Measurements from ENCODE around the gene NFILZ.

The NFILZ gene

DNA sequence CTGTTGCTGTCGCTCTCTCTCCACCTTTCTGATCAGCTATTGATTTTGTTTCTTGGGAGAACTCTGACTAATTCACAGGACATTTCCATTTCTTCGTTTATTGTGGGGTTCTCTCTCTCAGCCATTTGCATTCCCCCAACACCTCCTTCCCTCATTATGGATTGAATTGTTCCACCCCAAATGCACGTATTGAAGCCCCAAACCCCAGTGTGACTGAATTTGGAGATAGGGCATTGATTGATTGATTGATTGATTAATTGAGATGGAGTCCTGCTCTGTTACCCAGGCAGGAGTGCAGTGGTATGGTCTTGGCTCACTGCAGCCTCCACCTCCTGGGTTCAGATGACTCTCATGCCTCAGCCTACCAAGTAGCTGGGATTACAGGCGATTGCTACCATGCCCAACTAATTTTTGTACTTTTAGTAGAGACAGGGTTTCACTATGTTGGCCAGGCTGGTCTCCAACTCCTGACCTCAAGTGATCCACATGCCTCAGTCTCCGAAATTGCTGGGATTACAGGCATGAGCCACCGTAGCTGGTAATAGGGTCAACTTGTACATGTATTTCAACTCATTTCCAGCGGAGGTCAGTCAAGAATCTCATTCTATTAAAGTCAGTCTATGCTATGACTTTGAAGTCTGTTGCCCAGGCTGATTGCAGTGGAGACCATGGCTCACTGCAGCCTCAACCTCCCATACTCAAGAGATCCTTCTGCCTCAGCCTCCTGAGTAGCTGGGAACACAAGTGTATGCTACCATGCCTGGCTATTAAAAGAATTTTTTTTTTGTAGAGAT lies 13.6 kb downstream of the NFILZ start:
- CTCF ChIA-PET, result interaction anchor here (0.6 to 3.3 kb wide), 6 partner anchors 10 to 377 kb away, joined by 3 to 32 read pairs (median 4); no protein-coding TSS in a partner anchor
- Histone ChIP-seq H3K9me3 (ENCODE audit: control insufficient read depth, insufficient read depth, low read depth, low read length) (no peaks in the 10 kb centered on the region), H3K36me3 (ENCODE audit: control insufficient read depth in 2 of 2, insufficient read depth in 1 of 2, low read length in 2 of 2) (no peaks in the 10 kb centered on the region), H3K27ac (ENCODE audit: extremely low read depth, low read depth, low read length) (no peak overlapping the region), H3K4me1 (ENCODE audit: control insufficient read depth, insufficient read depth, low read length) (no peaks in the 10 kb centered on the region), H3K4me3 (ENCODE audit: low read depth, low read length) (no peak overlapping the region)
- TF ChIP-seq, protein P1, sequence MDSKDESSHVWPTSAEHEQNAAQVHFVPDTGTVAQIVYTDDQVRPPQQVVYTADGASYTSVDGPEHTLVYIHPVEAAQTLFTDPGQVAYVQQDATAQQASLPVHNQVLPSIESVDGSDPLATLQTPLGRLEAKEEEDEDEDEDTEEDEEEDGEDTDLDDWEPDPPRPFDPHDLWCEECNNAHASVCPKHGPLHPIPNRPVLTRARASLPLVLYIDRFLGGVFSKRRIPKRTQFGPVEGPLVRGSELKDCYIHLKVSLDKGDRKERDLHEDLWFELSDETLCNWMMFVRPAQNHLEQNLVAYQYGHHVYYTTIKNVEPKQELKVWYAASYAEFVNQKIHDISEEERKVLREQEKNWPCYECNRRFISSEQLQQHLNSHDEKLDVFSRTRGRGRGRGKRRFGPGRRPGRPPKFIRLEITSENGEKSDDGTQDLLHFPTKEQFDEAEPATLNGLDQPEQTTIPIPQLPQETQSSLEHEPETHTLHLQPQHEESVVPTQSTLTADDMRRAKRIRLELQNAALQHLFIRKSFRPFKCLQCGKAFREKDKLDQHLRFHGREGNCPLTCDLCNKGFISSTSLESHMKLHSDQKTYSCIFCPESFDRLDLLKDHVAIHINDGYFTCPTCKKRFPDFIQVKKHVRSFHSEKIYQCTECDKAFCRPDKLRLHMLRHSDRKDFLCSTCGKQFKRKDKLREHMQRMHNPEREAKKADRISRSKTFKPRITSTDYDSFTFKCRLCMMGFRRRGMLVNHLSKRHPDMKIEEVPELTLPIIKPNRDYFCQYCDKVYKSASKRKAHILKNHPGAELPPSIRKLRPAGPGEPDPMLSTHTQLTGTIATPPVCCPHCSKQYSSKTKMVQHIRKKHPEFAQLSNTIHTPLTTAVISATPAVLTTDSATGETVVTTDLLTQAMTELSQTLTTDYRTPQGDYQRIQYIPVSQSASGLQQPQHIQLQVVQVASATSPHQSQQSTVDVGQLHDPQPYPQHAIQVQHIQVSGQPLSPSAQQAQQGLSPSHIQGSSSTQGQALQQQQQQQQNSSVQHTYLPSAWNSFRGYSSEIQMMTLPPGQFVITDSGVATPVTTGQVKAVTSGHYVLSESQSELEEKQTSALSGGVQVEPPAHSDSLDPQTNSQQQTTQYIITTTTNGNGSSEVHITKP (tag by site-specific recombination; IDR thresholded peaks at IDR 0.05), result peak; percentile 67
- no peak for TF ChIP-seq ZNF558 (tag by site-specific recombination; IDR thresholded peaks at IDR 0.05)
- POLR2A ChIA-PET, result no interaction called here

DNA sequence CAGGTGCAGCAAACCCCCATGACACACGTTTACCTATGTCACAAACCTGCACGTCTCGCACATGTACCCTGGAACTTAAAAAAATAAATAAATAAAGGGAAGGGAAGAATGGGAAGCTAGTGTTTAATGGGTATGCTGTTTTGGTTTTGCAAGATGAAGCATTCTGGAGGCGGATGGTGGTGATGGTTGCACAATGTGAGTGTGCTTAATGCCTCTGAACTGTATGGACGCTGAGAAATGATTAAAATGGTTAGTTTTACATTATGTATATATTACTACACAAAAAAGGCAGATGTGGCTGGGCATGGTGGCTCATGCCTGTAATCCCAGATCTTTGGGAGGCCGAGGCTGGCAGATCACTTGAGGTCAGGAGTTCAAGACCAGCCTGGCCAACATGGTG lies 17.8 kb downstream of the NFILZ start:
- Histone ChIP-seq H3K36me3 (ENCODE audit: control insufficient read depth in 2 of 2, insufficient read depth in 1 of 2, low read length in 2 of 2) (no peaks in the 10 kb centered on the region), H3K4me3 (ENCODE audit: low read depth, low read length) (no peak overlapping the region), H3K27ac (ENCODE audit: extremely low read depth, low read depth, low read length) (no peak overlapping the region), H3K9me3 (ENCODE audit: control insufficient read depth, insufficient read depth, low read depth, low read length) (no peaks in the 10 kb centered on the region), H3K4me1 (ENCODE audit: control insufficient read depth, insufficient read depth, low read length) (no peaks in the 10 kb centered on the region)
- TF ChIP-seq ZNF558 (tag by site-specific recombination; IDR thresholded peaks at IDR 0.05) (no peak), ZNF596 (tag by site-specific recombination; IDR thresholded peaks at IDR 0.05) (no peak), ZFP69B (tag by site-specific recombination; IDR thresholded peaks at IDR 0.05) (no peak), ZNF146 (tag by site-specific recombination; IDR thresholded peaks at IDR 0.05) (no peak), KLF8 (tag by site-specific recombination; IDR thresholded peaks at IDR 0.05) (no peak), KLF1 (tag by site-specific recombination; IDR thresholded peaks at IDR 0.05) (no peak), ZFHX2 (tag by site-specific recombination; conservative IDR thresholded peaks at IDR 0.05) (no peak), ZNF548 (tag by site-specific recombination; IDR thresholded peaks at IDR 0.05) (no peak)
- TF ChIP-seq, protein P2, sequence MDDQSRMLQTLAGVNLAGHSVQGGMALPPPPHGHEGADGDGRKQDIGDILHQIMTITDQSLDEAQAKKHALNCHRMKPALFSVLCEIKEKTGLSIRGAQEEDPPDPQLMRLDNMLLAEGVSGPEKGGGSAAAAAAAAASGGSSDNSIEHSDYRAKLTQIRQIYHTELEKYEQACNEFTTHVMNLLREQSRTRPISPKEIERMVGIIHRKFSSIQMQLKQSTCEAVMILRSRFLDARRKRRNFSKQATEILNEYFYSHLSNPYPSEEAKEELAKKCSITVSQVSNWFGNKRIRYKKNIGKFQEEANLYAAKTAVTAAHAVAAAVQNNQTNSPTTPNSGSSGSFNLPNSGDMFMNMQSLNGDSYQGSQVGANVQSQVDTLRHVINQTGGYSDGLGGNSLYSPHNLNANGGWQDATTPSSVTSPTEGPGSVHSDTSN (CRISPR knock-in tag; IDR thresholded peaks at IDR 0.05), result no peak
- POLR2A ChIA-PET, result no interaction called here
- CTCF ChIA-PET, result interaction anchor here (0.7 kb wide), 1 partner anchor 50 kb away, joined by 3 read pairs; no protein-coding TSS in a partner anchor

DNA sequence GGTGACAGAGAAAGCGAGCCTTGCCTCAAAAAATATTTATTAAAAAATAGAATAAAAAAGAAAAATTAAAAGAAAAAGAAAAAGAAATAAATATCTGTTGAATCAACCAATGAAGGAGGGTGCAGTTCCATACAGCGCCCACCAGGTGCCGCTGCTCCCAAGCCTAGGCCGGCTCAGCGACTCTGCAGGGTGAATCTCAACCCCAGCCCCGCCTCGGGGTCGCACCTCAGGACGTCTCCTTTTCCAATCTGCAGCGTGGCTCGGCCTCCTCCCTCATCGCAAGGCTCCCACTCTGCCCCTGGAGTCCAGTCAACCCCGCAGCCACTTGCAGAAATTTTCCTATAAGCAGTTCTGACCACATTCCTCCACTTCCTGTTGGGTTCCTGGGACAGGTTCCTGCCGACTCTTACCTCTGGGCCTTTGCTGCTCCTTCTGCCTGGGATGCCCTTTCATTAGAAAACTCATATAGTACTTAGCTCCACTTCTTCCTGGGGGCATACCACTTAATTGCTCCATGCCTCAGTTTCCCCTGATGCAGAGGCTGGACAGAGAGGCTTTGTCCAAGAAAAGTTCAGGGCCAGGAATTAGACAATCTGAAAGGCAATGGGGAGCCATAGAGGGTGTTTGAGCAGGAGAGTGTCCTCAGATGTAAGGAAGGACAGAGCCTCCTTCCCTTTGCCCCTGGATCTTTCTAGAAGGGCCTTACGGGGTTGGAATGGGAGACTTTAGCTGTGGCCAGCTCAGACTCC lies 24.3 kb downstream of the NFILZ start:
- Histone ChIP-seq H3K9me3 (ENCODE audit: control insufficient read depth, insufficient read depth, low read depth, low read length) (no peaks in the 10 kb centered on the region), H3K4me3 (ENCODE audit: low read depth, low read length) (peak overlapping the region; percentile 9; the same call in 1 of the 2 replicates), H3K36me3 (ENCODE audit: control insufficient read depth in 2 of 2, insufficient read depth in 1 of 2, low read length in 2 of 2) (no peaks in the 10 kb centered on the region), H3K4me1 (ENCODE audit: control insufficient read depth, insufficient read depth, low read length) (no peaks in the 10 kb centered on the region), H3K27ac (ENCODE audit: extremely low read depth, low read depth, low read length) (no peak overlapping the region)
- POLR2A ChIA-PET, result no interaction called here
- CTCF ChIA-PET, result interaction anchor here (0.6 to 3.4 kb wide), 30 partner anchors 9 to 675 kb away, joined by 3 to 50 read pairs (median 4); partner anchors contain the start of genes MYO1F and NFILZ
- TF ChIP-seq ZNF138 (tag by site-specific recombination; IDR thresholded peaks at IDR 0.05; ENCODE audit: borderline replicate concordance) (no peak), GLIS1 (tag by site-specific recombination; IDR thresholded peaks at IDR 0.05) (peak; percentile 10; the same call in 1 of the 2 replicates), ZBTB17 (tag by site-specific recombination; IDR thresholded peaks at IDR 0.05) (peak; percentile 67), ZNF221 (tag by site-specific recombination; IDR thresholded peaks at IDR 0.05; ENCODE audit: borderline replicate concordance) (no peak), ZNF600 (tag by site-specific recombination; IDR thresholded peaks at IDR 0.05) (0 out of 2 replicates have a peak, but pooled peaks have one; percentile 15), MZF1 (tag by site-specific recombination; IDR thresholded peaks at IDR 0.05; ENCODE audit: borderline replicate concordance) (no peak), ZNF391 (tag by site-specific recombination; IDR thresholded peaks at IDR 0.05; ENCODE audit: borderline replicate concordance, low read depth) (no peak), ZNF530 (tag by site-specific recombination; IDR thresholded peaks at IDR 0.05; ENCODE audit: low read depth) (no peak), ZNF624 (tag by site-specific recombination; IDR thresholded peaks at IDR 0.05) (no peak), ZNF10 (tag by site-specific recombination; IDR thresholded peaks at IDR 0.05) (no peak)
- TF ChIP-seq, protein P3, sequence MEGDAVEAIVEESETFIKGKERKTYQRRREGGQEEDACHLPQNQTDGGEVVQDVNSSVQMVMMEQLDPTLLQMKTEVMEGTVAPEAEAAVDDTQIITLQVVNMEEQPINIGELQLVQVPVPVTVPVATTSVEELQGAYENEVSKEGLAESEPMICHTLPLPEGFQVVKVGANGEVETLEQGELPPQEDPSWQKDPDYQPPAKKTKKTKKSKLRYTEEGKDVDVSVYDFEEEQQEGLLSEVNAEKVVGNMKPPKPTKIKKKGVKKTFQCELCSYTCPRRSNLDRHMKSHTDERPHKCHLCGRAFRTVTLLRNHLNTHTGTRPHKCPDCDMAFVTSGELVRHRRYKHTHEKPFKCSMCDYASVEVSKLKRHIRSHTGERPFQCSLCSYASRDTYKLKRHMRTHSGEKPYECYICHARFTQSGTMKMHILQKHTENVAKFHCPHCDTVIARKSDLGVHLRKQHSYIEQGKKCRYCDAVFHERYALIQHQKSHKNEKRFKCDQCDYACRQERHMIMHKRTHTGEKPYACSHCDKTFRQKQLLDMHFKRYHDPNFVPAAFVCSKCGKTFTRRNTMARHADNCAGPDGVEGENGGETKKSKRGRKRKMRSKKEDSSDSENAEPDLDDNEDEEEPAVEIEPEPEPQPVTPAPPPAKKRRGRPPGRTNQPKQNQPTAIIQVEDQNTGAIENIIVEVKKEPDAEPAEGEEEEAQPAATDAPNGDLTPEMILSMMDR (tag by site-specific recombination; IDR thresholded peaks at IDR 0.05), result peak; percentile 80
- TF ChIP-seq, protein P4, sequence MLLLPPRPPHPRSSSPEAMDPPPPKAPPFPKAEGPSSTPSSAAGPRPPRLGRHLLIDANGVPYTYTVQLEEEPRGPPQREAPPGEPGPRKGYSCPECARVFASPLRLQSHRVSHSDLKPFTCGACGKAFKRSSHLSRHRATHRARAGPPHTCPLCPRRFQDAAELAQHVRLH (tag by site-specific recombination; IDR thresholded peaks at IDR 0.05), result 0 out of 2 replicates have a peak, but pooled peaks have one; percentile 47

Measured in HEK293 (cell line).